Activated naive CD8-positive, alpha-beta T cell treated with anti-CD3 and anti-CD28 coated beads, Interleukin-2, amount 50 U/mL, for 16 hours (primary cell): ENCODE measurements around the gene TMEM215.
"Not testable (repeated sequence)": the region's sequence is repeated elsewhere in the genome, so short reads cannot be mapped to it uniquely, and the experiment has no call there.

ENCODE experiments used
- DNase-seq: peaks from one replicate; pipeline ENCODE4 v3.0.0-alpha.2; 2020; ENCODE audit warnings: low read depth, low spot score

Gene TMEM215, protein sequence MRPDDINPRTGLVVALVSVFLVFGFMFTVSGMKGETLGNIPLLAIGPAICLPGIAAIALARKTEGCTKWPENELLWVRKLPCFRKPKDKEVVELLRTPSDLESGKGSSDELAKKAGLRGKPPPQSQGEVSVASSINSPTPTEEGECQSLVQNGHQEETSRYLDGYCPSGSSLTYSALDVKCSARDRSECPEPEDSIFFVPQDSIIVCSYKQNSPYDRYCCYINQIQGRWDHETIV

DNA sequence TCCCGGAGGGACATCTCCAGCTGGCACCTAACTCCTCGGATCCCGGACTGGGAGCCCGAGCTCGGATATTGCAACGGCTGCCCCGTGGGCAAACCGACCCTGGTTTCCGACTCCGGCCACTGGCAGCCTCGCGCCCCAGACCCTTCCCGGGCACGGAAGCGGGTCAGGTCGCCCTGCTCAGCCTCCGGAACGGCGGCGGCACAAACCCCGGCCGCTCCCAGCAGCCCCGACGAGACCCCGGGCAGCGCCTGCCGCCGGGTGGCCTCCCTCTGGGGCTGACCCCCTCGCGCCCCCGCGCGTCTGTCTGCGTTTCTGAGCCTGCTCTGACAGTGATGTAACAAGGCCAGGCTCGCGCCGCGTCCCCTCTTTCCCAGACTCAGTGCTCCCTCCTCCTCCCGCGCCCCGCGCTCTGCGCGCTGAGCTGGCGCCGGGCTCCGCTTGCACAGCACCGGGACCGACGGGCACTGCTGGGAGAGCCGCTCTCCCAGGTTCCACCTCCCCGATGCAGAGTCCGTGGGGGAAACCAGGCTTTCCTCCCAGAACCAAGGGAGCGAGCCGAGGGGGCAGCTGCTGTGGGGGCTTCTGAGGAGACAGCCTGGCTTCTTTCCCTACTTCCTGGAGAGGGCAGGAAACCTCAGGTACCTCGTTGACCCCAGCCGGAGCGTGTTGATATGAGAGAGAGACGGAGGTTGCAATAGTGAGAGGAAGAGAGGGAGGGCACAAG, at the start of gene TMEM215:
Gene TMEM215 (plus strand): TSS at position 373 of the 724 bp plus-strand sequence. CDS start 644 bp downstream, outside the sequence.
- no peak for DNase-seq

DNA sequence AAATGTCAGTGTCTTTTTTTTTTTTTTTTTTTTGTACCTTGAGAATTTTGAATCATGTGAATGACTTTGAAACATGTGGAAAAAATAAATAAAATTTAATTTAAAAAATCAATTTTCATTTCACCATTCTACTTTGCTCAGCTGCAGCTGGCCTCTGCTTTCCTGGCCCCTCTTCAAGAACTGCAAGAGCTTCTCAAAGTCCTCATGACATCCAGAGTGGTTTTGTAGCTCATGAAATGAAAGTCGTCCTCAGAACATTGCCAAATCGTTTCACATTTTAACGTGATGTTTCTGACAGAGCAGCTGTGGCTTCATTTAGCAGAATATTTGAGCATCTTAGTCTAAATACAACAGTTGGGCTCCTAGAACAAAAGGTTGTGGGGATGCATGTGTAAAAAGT, 47.9 kb upstream of the TMEM215 start:
- no peak for DNase-seq

DNA sequence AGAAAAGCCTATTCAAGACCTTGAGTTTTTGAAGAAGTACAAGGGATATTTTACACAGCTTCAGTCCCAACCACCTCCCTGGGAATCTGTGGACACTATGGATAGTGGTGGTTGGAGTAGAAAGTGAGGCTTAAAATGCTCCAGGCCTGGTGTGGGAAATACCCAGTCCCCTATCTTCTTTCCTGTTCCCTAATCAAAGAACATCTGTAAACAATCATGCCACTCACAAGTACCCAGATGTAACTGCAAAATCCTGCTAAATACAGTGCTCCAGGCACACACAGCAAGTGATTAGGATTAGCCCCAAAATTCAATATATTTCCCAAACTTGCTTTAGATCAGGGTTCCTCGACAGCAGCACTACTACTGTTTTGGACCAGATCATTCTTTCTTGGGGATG, 46.0 kb upstream of the TMEM215 start:
- DNase-seq = no peak

DNA sequence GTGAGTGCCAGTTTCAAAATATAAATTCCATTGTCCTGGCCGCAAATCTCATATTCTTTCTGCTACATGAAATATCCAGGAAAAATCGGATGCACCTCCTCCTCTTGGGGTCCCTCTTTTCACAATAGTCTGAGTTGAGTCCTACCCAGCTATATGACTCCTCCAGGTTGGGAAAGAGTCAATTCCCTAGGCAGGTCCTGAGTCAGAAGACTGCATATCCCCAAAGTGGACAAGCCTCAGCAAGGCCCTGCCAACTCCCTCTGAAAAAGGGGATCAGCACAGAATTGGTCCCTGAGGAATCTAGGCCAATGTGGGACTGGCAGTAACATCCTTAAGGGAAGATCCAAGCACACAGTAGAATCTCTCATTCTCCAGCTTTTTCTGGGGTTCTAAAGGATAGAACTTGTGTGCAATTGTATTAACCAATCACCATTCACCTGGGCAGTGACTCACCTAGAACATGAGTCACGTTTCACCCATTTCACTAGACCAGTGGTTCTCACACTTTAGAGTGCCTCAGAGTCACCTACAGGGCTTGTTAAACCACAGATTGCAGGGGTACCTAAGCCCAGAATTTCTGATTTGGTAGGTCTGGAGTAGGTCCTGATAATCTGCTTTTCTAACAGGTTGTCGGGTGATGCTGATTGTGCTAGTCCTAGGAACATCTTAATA, 44.7 kb upstream of the TMEM215 start:
- no peak for DNase-seq

DNA sequence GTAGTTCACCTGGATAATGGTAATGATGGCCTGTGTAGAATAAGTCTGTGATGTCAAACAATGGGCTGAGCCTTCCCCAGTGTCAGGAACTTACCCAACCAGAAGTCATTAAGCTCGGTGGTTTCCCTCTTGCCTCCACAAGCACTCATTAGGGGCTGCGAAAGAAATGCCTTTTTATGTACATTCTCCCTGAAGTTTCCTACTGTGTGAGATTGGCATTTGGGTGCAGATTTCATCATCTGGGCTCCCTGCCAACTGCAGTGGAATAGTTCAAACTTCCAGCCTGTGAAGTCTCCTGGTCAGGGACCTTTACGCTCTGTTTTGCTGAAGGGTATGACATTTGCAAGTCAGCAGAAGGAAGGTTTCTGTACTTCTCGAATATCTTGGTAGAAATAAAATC, 41.6 kb upstream of the TMEM215 start:
- no peak for DNase-seq

DNA sequence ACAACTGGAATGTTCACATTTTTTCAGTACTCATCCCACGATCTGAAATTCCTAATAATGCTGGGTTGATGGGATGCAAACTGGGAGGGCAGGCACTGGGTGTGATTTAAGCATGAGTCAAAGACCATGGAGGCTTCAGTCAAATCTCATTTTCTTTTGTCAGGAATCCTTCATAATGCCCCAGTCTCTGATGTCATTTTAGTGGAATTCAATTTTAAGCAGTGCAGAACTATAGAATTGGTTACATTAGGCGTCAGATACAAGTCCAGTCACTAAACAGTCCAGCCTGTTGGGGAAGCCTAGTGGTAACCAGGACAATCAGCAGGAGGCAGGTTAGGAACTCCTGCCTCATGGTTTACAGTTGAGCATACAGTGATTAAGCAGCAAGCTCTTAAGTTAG, 41.0 kb upstream of the TMEM215 start:
- DNase-seq = no peak

DNA sequence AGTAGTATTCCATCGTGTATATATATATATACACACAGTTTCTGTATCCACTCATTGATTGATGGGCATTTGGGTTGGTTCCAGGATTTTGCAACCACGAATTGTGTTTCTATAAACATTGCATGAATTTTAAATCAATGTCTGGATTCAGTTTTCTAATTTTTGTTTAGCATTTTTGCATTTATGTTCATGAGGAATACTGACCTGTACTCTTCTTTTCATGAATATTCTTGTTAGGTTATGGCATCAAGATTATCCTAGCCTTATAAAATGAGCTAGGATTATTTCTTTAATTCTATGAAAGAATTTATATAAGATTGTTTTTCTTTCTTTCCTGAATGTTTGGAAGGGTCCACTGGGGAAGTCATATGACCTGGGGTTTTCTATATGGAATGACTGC, 35.3 kb upstream of the TMEM215 start:
- DNase-seq = no peak

DNA sequence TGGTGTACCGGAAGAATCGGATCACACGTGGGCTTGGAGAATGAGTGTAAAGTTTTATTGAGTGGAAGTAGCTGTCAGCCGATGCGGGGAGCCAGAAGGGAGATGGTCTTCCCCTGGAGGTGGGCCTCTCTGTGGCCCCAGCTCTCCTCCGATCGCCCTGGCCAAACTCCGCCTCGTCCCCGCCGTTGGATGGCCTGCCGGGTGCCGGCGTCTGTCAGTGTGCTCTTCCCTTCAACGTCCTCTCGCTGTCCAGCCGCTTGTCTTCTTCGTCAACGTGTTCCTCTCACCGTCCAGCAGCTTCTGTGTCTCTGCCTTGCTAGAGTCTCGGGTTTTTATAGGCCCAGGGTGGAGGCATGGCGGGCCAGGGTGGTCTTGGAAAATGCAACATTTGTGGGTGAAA, 27.6 kb upstream of the TMEM215 start:
- DNase-seq = no peak

DNA sequence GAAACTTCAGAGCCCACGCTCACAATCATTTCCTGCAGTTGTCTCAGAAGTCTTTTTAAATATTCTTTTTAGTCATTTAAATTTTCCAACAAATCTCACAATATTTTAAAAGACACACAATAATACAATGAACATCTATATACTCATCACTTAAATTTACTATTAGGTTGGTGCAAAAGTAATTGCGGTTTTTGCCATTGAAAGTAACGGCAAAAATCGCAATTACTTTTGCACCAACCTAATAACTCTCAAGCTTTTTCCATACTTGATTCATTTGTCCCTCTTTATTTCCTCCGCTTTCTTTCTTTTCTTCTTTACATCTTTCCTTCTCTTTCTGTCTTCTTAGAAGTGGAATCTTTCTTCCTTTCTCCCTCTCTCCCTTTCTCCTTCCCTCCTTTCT, 19.2 kb upstream of the TMEM215 start:
- no peak for DNase-seq

DNA sequence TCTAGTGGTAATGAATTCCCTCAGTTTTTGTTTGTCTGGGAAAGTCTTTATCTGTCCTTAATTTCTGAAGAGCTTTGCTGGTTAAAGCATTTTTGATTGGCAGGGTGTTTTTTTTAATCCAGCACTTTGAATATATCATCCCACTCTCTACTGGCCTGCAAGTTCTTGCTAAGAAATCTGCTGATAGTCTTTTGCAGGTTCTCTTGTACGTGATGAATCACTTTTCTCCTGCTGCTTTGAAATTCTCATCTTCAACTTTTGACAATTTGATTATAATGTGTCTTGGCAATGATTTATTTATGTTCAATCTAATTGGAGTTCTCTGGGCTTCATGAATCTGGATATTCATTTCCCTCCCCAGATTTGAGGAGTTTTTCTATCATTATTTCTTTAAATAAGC, 8.1 kb upstream of the TMEM215 start:
- DNase-seq = no peak

DNA sequence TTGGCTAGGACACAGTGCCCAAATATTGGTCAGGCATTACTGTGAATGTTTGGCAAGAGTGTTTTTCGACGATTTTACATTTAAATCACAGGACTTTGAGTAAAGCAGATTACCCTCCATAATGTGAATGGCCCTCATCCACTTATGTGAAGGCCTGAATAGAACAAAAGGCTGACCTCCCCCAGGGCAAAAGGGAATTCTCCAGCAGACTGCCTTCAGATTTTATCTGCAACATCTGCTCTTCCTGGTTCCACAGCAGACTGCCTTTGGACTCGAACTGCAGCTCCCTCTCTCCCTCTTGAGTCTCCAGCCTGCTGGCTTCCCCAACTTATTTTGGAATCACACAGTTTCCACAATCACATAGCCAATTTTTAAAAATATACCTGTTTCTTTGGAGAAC, 7.1 kb upstream of the TMEM215 start:
- no peak for DNase-seq

DNA sequence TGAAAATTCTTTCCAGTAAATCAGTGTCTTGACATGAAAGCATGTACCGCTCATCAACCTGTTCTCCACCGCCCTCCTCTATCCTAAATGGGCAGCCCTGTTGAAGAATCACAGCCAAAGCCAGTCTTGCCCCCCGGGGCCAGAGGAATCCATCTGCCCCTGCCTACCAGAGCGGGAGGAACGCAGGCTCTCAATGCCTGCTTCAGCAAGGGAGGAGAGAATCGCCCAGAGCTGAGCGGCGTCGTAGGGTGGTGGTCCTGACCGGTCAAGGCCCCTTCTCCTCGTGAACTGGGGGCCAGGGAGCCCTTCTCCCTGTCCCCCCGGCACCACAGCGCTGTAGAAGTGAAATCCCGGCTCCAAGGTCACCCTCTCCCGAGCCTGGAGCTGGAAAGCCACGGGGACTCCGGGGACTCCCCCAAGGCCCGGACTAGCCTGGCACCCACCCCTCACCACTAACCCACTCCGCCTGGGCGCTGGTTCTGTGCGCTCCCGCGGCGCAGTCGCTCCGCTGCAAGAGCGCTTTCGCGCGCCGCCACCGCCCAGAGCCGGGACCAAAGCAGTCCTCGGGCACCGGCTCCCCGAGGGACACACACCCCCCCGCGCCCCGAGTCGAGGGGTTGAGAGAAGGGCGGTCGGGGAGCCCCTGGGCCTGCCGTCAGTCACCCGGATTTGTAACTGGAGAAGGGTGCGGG, 718 bp upstream of the TMEM215 start:
- no peak for DNase-seq

DNA sequence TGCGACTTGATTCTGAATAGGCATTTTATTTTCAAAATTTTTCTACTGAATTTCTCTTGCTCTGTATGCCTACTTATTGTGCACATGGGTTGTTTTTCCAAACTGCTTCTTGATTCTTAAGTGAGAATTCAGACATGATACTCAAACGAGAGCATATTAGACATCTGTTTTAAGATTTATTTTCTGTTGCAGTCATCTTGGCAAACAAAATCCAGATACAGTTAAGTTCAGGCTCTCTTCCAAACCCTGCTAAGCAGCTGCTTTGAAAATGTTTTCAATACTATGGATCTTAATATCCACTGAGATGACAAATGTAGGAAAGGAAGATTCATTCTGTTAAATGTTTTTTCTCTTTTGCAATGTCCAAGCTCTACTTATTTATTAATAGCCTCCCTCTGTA, 4.5 kb downstream of the TMEM215 start:
- DNase-seq = no peak

DNA sequence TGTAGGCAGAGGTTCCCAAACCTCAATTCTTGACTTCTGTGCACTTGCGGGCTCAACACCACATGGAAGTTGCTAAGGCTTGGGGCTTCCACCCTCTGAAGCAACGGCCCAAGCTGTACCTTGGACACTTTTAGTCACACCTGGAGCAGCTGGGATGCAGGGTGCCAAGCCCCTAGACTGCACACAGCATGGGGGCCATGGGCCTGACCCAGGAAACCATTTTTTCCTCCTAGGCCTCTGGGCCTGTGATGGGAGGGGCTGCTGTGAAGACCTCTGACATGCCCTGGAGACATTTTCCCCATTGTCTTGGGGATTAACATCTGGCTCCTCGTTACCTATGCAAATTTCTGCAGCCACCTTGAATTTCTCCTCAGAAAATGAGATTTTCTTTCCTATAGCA, 12.7 kb downstream of the TMEM215 start:
- DNase-seq = not testable (repeated sequence)

DNA sequence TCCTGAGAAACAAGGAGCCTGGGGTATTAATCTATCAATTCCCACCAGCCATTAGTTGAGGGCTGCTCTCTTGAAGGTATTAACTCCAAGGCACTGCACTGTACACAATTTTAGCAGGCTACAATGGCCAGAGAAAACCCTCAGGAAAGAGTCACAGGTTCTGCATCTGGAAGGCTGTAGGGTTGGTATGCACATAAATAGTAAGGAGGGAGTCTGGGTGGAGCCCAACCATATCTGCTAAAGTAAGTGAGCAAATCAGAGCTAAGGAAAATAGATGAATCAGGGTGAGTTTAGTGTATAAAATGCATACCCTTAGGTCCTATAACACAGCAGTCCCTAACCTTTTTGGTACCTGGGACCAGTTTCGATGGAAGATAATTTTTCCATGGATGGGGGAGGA, 18.2 kb downstream of the TMEM215 start:
- no peak for DNase-seq

DNA sequence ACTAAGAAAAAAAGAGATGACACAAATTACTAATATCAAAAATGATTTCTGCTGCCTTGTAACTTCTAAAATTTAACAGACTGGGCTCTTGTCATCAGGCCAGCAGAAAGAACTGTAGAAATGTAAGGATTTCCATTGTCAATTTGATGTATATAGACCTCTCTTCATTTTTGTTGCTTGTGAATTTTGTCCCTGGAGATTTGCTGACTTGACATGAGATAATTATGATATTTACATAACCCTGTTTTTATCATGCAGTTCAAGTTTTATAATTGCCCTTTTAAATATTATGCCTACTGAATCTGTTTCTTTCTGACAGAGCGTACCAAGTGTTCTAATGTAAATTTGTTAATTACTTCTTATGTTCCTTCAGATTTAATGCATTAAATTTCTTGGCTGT, 23.9 kb downstream of the TMEM215 start:
- no peak for DNase-seq

DNA sequence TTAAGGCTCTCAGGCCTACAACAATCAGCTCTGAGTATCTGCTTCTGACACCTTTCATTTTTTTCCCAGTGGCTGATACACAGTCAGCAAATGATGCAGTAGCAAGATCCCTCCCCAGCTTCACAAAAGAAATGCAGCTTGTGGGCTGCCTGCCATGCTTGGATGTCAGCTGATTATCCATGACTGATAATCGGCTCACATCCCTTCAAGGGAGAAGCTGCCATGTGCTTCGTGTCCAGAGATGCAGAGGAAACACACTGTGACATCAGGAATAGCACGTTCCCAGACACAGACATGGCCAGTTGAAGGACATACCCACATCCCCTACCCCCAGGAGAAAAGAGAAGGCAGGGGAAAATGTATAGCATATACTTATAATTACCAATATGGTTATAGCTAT, 27.9 kb downstream of the TMEM215 start:
- no peak for DNase-seq

DNA sequence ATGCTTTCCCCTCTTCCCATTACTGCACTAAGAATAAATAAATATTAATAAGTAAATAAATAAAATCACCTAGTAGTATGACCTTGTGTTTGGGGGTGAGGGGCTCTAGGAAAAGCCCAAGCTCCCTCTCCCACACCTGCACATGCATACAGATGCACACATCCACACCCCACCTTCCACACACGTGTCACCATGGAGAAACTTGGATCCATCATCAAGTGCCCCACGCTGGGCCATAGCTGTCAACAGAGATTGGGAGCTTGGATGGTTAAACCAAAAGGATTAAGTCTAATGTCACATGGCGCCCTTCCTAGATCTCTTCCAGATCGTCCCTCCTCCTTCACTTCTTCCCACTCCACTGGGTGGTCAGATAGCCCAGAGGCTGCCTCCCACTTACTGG, 37.0 kb downstream of the TMEM215 start:
- DNase-seq = no peak

DNA sequence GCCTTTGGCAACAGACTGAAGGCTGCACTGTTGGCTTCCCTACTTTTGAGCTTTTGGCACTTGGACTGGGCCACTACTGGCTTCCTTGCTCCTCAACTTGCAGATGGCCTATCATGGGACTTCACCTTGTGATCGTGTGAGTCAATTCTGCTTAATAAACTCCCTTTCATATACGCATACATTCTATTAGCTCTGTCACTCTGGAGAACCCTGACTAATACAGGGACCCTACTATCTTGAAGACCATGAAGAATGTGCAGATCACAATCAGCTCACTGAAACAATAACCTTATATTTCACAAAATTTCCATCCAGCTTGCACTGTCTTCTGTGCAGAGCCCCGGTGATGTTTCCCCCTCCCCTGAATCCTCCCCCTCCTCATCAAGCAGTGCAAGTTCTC, 39.8 kb downstream of the TMEM215 start:
- no peak for DNase-seq

DNA sequence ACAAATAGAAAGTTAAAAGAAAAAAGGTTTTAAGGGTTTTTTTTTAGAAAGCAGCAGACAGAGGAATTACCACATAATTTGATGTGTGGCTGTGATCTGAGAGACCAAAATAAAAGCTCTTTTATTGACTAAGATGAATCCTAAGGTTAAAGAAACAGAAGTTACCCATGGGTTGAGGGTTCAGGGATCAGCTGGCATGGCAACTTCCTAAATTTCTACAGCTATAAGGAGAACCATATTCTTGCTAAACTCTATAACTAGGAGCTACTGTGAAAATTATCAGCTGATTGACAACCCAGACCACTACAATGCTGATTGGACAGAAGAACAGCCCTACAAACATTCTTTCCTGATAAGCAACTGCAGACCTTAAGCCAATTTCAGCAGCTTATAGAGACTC, 40.2 kb downstream of the TMEM215 start:
- DNase-seq = no peak

DNA sequence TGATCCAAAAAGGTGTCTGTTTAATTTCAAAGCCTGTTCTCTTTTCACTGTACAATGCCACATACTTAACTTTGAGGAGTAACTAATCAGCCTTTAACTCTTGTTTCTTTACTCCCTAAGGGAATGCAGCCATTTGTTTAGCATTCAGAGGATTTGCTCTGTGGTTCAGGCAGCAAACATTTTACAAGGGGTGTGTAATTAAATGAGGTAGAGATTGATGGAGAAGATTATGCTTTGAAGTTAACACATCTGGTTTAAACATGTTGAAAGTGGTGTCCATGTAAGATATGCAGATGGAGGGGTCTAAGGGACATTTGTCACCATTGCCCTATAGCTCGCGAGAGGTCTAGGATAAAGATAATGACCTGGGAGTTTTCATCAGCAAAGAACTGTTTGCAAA, 41.9 kb downstream of the TMEM215 start:
- DNase-seq = no peak

DNA sequence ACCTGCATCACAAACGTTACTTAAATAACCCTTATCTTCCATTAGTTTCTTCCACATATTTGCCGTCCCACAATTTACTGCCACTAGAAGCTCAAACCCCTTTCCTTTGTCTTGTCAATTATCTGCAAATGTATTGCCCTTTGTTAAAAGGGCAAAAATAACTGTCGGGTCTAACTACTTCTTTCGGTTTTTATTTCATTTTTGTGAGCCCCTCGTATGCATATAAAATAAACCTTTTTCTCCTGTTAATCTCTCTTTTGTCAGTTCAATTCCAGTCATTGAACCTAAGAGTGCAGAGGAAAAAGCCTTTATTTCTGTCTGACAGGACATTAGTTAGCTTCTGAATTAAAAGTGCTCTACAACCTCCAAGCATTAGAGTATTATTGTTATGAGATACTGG, 45.5 kb downstream of the TMEM215 start:
- no peak for DNase-seq
